Effector memory CD4-positive, alpha-beta T cell (primary cell): ENCODE results near the gene ATOH7.

Source experiments
- DNase-seq, 3 donors: peaks; one replicate each; pipeline ENCODE4 v3.0.0-alpha.2; 2020
- H3K27ac ChIP-seq: 2 replicates; pipeline ENCODE4 v1.7.0; 2013; ENCODE audit warnings: mild to moderate bottlenecking, low read length, moderate library complexity; ENCODE audit not compliant: insufficient read depth, poor library complexity, severe bottlenecking
- H3K27me3 ChIP-seq: replicated peaks from 2 replicates; pipeline ENCODE4 v1.7.0; 2013; ENCODE audit warnings: mild to moderate bottlenecking, low read length; ENCODE audit not compliant: insufficient read depth, control insufficient read depth, poor library complexity, severe bottlenecking
- H3K36me3 ChIP-seq: 2 replicates; pipeline ENCODE4 v1.7.0; 2013; ENCODE audit warnings: mild to moderate bottlenecking, low read length, moderate library complexity; ENCODE audit not compliant: control insufficient read depth, insufficient read depth
- H3K4me1 ChIP-seq: 2 replicates; pipeline ENCODE4 v1.7.0; 2013; ENCODE audit warnings: low read length, mild to moderate bottlenecking; ENCODE audit not compliant: control insufficient read depth, insufficient read depth, poor library complexity, severe bottlenecking
- H3K4me3 ChIP-seq: 2 replicates; pipeline ENCODE4 v1.7.0; 2013; ENCODE audit warnings: low read length, low read depth, mild to moderate bottlenecking; ENCODE audit not compliant: insufficient read depth, poor library complexity, severe bottlenecking
- H3K9me3 ChIP-seq: 2 replicates; pipeline ENCODE4 v1.7.0; 2013; ENCODE audit warnings: mild to moderate bottlenecking, low read length, moderate library complexity; ENCODE audit not compliant: control insufficient read depth

The ATOH7 gene

DNA sequence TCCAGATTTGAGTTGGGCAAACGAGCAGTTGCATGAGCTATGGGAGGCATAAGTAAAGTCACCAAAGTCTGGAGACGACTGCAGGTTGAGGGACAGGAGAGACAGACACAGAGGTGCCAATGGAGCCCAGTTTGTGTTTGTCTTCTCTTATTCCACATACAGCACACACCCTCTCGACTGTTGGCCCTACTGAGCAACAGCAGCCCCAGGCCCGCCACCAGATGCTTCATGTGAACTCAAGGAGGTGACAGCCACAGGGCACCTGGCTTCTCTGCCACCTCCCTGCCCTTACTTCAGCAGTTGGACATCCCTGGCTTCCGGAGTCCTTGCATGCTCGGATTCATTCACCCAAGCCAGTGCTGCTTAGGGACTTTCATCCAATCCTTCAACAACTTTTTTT, 6.5 kb upstream of the ATOH7 start:
- Histone ChIP-seq H3K9me3 (no peaks in the 10 kb centered on the region), H3K4me3 (no peak overlapping the region), H3K36me3 (no peaks in the 10 kb centered on the region), H3K27me3 (no peaks in the 10 kb centered on the region), H3K4me1 (no peaks in the 10 kb centered on the region), H3K27ac (no peak overlapping the region)
- no peak for DNase-seq

DNA sequence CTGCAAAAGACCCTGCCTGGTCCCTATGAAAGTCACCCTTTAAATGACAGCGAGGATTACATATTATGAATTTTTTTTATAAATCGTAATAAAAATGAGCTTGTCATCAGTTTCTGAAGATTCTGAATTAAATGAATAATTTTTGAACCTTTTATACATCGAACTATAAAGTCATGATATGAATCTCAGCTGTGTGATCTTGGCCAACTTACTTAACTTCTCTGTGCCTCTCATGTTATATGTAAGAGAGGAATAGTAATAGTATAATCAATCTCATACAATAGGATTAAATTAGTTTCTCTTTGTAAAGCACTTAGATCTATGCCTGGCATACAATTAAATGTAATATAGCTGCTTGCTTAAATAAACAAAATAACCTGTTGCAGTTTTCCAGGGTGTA, 5.3 kb upstream of the ATOH7 start:
- Histone ChIP-seq H3K9me3 (no peaks in the 10 kb centered on the region), H3K4me1 (no peaks in the 10 kb centered on the region), H3K27me3 (peaks cover 2% of the 10 kb centered on the region), H3K4me3 (no peak overlapping the region), H3K36me3 (no peaks in the 10 kb centered on the region), H3K27ac (no peak overlapping the region)
- DNase-seq, result no peak

DNA sequence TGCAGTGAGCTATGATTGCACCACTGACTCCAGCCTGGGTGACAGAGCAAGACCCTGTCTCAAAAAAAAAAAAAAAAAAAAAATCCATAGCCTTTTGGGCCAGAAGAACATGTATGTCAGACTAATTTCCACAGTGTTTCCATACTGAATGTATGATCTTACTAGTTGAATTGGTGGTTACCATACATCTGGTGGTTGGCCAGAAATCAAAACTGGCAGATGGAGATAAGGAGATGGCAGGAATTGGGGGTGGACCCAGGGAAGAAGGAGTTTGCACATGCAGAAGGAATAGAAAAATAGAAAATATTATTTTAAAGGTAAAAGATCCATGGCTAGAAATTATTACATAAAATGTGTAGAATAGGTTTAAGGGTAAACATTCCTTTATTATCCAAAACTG, 3.7 kb upstream of the ATOH7 start:
- no peaks in the 10 kb centered on the region for H3K9me3 ChIP-seq
- H3K36me3 ChIP-seq, result no peaks in the 10 kb centered on the region
- H3K4me1 ChIP-seq, result peaks cover 4% of the 10 kb centered on the region
- no peak for DNase-seq
- H3K27me3 ChIP-seq, result peaks cover 7% of the 10 kb centered on the region
- no peak overlapping the region for H3K4me3 ChIP-seq
- no peak overlapping the region for H3K27ac ChIP-seq

DNA sequence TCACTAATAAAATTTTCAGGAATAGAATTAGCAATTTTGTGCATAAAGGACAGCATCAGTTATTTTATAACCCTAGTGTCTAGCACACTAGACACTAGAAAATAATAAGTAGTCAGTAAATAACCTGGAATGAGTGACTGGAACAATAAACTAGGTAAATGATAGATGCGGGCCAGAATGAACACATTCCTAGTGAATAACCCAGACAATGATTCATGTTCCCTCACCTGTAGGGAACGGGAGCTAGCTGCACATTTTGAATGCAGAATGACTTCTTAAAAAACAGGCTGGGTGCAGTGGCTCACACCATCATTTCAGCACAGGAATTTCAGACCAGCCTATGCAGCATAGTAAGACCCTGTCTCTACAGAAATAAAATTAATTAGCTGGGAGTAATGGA, 3.2 kb upstream of the ATOH7 start:
- H3K4me3 ChIP-seq, result no peak overlapping the region
- H3K36me3 ChIP-seq, result no peaks in the 10 kb centered on the region
- H3K27ac ChIP-seq, result no peak overlapping the region
- H3K4me1 ChIP-seq, result peaks cover 4% of the 10 kb centered on the region
- H3K27me3 ChIP-seq, result peaks cover 7% of the 10 kb centered on the region
- H3K9me3 ChIP-seq, result no peaks in the 10 kb centered on the region
- no peak for DNase-seq

DNA sequence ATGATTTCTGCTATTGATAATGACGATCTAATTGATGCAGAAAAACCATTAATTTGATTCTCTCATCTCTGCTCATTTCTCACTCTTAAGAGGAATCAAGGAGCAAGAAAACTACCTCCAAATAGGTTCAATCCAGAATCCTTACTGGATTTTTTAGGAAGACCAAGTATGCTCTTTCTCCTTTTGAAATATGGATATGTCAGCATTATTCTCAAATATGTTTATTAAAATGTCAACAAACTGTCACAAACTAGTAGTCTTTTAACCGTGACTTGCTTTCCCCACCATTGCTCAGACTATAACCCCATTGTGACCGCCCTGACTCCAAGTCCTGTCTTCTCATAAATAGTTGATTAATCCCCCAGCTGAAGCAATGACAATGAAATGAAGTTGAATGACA, 1.1 kb upstream of the ATOH7 start:
- Histone ChIP-seq H3K9me3 (no peaks in the 10 kb centered on the region), H3K27me3 (peaks cover 7% of the 10 kb centered on the region), H3K4me1 (peaks cover 4% of the 10 kb centered on the region), H3K36me3 (no peaks in the 10 kb centered on the region), H3K27ac (no peak overlapping the region), H3K4me3 (no peak overlapping the region)
- no peak for DNase-seq

DNA sequence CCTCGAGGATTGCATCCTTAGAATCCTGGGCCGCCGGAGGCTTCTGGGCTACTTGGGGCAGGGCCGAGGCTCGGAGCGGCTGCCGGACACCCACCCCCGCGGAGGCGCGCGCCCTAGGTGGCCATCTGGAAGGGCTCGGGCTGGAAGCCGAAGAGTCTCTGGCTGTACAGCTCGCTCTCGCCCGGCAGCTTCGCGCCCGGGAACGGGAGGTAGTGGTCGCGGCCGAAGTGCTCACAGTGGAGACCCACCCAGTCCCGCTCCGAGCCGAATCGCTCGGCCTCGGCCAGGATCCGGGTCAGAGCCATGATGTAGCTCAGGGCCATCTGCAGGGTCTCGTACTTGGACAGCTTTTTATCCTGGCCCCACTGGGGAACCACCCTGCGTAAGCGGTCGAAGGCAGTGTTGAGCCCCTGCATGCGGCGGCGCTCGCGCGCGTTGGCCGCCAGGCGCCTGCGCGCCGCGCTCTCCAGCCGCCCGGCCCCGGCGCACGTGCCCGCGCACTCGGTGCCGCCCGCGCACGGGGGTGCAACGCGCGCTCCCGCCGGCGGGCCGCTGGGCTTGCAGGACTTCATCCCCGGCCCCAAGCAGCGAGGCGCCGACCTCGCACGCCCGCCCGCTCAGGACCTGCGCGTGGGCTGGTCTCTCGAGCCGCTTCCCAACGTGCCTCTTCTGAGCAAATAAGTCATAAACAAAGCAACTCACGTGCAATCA, 652 bp downstream of the ATOH7 start:
- peak overlapping the region; percentile 44 for H3K4me3 ChIP-seq
- H3K27ac ChIP-seq, result no peak overlapping the region
- peaks cover 4% of the 10 kb centered on the region for H3K4me1 ChIP-seq
- peaks cover 7% of the 10 kb centered on the region for H3K27me3 ChIP-seq
- H3K36me3 ChIP-seq, result no peaks in the 10 kb centered on the region
- DNase-seq, result no peak
- H3K9me3 ChIP-seq, result no peaks in the 10 kb centered on the region

DNA sequence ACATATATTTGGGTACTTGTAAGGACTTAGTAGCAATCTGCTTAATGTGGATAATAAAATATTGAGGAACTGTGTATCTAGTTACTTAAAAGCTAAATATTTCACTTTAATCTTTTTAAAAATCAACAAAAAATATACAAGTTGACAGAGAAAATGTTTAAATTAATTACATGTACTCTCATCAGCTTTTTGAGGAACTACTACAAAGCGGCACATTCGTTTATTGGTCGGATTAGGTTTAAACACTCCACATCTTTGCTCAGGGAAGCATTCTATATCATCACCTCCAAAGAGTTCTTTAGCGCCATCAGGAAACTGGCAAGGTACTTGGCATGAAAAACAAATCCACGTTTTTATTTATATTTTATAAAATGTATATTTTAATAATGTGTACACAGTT, 1.6 kb downstream of the ATOH7 start:
- no peak for DNase-seq
- no peaks in the 10 kb centered on the region for H3K36me3 ChIP-seq
- no peak overlapping the region for H3K4me3 ChIP-seq

DNA sequence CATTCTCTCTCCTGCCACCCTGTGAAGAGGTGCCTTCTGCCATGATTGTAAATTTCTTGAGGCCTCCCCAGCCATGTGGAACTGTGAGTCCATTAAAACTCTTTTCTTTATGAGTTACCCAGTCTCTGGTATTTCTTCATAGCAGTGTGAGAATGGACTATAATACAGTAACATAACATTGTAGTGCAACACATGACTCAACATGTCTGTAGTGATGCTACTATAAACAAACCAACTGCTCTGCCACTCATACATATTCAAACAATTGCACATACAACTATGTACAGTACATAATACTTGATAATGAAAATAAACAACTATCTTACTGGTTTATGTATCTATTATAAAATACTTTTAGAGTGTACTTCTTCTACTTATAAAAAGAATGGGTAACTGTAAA, 7.1 kb downstream of the ATOH7 start:
- no peak overlapping the region for H3K4me3 ChIP-seq
- no peaks in the 10 kb centered on the region for H3K4me1 ChIP-seq
- H3K27me3 ChIP-seq, result no peaks in the 10 kb centered on the region
- DNase-seq, result no peak
- no peaks in the 10 kb centered on the region for H3K9me3 ChIP-seq
- no peaks in the 10 kb centered on the region for H3K36me3 ChIP-seq
- H3K27ac ChIP-seq, result no peak overlapping the region

More for the DNA sequence above, 1.6 kb downstream of the ATOH7 start:
- no peaks in the 10 kb centered on the region for H3K9me3 ChIP-seq
- no peak overlapping the region for H3K27ac ChIP-seq
- peaks cover 4% of the 10 kb centered on the region for H3K4me1 ChIP-seq
- peaks cover 7% of the 10 kb centered on the region for H3K27me3 ChIP-seq

DNA sequence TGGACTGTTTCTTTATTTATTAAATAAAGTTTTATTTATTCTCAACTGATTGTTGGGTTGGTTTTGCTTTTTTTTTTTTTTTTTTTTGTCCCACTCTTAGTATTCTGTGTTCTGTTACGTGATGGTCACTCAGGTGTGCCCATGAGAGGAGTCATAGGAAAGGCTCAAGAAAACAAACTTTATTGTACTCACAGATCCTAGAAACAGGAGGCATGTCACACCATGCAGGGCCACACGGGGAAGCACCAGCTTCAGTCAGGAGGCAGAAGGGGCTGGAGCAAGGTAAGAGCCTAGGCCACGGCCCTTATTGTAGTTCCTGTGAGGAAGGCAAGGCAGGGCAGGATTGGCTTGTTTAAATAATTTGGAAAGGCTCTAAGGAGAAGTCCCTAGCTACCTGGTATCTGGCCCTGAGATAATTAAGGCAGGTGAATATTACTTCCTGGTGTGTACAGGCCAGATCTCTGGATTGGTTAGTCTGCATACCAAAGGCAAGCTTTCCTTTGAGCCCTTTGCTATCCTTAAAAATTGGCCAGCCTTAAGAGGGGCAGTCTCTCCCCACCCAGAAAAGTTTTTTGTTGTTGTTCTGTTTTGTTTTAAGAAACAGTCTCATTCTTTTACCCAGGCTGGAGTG, 8.3 kb downstream of the ATOH7 start:
- no peak for DNase-seq

DNA sequence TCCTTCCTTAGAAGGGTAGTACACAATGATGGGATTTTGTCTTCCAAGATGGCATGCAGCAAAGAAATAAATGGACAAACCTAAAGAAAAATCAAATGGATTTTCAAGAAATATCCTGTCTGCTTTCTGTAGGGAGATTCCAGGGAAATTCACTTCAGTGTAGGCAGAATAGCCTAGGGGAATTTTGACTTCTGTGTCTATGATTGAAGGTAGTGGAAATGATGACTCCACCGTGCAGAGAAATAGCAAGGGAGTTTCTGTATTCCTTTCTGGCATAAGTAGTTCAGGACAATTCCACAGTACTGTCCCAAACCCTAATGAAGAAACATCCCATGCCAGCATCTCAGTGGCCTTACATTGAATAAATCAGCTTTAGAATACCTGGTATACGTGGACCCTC, 9.5 kb downstream of the ATOH7 start:
- H3K4me1 ChIP-seq, result no peaks in the 10 kb centered on the region
- no peak overlapping the region for H3K4me3 ChIP-seq
- H3K36me3 ChIP-seq, result no peaks in the 10 kb centered on the region
- no peaks in the 10 kb centered on the region for H3K27me3 ChIP-seq
- DNase-seq, result no peak
- H3K27ac ChIP-seq, result no peak overlapping the region
- H3K9me3 ChIP-seq, result no peaks in the 10 kb centered on the region

More for the DNA sequence above, 8.3 kb downstream of the ATOH7 start:
- Histone ChIP-seq H3K27ac (no peak overlapping the region), H3K27me3 (no peaks in the 10 kb centered on the region), H3K9me3 (no peaks in the 10 kb centered on the region), H3K4me1 (no peaks in the 10 kb centered on the region), H3K36me3 (no peaks in the 10 kb centered on the region), H3K4me3 (no peak overlapping the region)
